NCI-H510A (cell line): ENCODE measurements around the gene IRF6.

Experiments
- DNase-seq: peaks from one replicate; lab custom pipeline; 2025; lab: John Stamatoyannopoulos, UW

Gene IRF6

DNA sequence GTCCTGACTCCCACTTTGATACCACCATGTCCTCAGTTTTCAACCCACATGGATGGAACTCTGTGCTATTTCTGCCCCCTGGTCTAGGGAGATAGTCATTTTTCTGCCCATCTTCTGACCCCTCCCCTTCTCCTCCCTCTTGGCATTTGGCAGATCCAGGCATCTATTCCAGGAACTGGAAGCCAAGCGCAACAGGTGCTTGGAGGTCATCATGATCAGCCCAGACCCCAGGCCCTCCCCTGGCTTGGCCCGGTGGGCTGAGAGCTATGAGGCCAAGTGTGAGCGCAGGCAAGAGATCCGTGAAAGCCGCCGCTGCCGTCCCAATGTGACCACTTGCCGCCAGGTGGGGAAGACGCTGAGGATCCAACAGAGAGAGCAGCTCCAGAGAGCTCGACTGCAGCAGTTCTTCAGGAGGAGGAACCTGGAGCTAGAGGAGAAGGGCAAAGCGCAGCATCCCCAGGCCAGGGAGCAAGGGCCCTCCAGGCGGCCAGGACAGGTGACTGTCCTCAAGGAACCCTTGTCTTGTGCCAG is 46.0 kb downstream of the IRF6 start:
- DNase-seq: no peak

DNA sequence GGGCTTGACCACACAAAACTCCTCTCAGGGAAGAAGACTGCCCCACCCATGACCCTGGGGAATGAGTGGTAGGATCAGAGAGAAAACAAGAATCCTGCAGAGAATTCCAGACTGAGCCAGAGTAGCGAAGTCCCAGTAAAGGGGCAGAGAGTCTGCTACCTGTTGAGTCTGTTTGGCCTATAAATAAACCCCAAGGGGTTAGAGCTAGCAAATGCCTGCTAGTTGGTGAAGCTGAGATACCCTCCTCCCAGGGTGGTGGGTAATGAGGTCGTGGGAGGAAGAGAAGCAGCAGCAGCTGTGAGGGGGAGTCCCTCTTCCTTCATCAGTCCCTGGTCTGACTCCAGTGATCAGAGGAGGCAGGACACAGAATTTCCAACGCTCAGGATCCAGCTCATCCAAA is 47.5 kb downstream of the IRF6 start:
- DNase-seq: no peak

DNA sequence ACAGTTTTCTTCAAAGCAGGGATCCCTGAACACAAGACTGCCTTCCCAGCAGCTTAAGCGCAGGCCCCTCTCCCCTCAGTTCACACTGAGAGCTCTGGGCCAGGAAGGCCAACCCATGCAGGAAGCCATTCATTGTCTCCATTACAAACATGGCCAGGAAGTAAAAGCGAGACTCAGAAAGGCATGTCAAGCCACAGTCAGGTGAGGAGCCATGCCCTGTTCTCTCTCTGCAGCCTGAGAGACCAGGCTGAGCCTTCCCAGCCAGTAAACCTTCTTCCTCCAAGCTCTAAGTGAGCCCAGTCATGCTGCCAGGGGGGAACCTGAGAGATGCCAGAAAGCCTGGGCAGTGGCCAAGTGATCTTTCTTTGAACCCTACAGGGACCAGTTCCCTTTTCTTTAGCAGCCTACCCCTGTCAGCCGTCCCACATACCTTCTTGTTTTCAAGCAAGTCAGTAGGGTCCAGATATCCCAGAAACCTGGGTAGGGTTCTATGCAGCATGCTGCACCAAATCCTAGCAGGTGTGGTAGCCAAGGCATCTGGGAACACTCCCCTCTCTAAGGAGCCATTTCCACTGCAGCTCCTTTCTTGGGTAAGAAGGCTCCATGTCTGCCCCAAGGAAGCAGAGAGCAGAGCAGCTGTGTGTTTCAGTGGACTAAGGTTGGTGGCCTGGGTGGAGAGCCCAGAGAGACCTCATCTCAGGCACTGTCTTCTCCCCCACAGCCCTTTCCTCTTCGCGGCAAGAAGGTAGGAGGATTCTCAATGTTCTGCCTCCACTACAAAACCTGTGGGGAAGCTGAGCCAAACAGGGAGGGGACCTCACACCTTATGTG is 49.1 kb downstream of the IRF6 start:
- no peak for DNase-seq

DNA sequence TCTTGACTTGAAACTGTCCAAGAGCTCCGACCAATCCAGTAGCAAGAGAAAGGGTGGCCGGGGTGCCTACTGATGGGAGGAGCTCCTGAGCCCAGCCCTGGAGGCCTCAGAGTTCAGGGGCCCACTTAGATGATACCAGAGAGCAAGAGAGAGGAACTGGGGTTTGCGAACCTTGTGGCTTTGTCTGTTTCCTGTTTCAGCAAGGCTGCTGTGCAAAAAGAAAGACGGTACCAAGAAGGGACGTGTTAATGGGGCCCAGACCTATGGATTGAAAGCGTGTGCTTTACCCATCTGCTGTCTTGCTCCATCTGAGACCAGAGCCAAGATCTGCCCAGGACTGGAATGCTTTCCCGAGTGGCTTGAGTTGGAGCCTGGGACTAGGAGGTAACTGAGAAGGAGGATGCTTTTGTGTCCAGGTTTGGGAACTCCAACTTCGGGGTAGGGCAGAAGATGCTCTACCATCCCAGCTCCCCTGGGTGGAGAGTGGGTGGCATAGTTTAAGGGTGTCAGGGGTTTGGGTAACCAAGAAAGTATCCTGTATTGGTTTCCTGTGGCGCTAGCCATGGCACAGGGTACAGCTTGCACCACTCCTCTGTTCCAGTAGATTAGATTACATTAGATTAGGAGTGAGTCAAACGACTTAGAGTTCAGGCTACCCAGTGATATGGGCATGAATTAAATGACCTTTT is 49.9 kb downstream of the IRF6 start, which contains the start of gene TRAF3IP3:
TSS of gene TRAF3IP3 (plus strand) at position 128 of the 689 bp plus-strand sequence. CDS start 3,987 bp downstream, outside the sequence.
- DNase-seq: no peak

DNA sequence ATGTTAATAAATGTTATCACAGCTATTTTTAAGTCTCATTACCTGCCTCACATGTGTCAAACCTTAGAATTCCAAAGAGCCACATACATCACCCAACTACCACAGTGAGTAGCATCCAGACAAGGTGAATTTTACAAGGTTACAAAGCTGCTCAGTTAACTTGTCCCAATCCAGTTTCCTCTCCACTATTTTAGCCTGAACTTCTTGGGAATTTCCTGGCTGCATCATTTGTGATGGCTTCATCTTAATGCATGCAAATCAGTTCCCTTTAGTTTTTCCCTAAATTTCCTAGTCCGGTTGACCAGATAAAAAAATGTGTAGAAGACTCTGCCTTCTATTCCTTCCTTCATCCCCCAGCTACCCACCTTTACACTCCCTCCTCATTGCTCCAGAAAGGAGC is 50.7 kb downstream of the IRF6 start:
- DNase-seq: no peak

DNA sequence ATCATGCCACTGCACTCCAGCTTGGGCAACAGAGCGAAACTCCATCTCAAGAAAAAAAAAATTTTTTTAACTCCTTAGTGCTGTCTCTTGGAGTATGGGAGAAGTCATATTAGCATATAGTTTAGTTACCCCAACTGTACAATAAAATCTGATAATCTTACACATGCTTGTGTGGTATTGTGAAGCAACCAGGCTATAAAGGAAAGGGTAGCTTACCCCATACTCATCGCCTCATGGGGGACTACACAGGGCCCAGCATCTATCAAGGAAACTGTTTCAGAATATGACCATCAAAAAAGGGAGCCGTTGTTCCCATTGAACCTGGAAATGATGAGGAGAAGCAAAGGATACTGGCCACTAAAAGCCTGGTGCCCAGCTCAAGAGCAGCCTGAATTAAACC is 53.1 kb downstream of the IRF6 start:
- no peak for DNase-seq

DNA sequence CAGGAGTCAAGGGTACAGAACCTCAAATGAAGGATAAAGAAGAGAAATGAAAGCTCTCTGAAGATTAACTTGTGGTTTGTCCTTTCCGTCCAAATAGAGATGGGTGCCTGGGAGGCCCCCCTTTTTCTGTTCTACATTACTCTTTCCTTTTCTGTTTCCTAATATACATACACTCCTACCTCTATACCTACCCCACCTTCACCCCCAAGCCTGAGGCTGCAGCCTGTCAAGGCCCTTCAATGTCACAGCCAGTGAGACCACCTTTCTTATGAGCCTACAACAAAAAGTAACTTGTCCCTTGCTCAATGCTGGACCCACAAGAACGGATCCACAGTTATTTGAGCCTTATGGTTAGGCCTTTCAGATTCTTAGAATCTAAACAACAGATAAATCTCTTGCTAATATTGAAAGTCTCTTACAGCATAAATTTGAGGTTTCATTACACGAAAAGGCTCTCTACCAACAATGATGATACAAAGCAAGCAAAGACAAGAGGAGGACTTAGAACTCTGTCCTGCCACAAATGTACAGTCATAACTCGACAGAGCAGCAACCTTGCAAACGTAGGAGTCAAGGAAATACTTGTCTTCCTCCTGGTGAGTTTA is 54.2 kb downstream of the IRF6 start:
- DNase-seq: no peak

DNA sequence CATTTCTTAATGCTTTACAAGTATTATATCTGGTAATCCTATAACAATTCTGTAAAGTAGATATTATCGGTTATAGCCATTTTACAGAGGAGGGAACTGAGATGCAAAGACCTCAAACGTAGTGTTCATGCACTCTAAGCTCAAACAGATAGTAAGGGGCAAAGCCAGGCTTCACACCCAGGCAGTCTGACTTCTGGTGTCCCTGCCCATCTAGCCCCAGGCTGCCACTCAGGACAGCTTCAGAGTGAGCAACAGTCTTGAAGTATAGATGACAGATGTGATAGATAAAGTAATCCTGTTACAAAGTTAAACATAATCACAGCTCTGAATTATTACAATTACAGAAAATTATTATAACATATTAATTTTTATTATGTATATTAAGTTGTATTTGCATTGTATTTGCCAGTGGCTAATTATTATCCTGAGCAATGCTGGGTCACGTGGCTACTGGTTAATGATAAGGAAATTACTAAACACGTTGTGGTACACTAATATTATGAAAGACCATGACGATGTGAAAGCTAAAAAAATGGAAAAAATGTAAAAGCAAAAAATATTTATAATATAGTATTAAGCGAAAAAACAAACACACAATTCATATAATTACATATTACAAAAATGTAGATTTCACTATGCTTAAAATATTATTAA is 56.1 kb downstream of the IRF6 start:
- no peak for DNase-seq

DNA sequence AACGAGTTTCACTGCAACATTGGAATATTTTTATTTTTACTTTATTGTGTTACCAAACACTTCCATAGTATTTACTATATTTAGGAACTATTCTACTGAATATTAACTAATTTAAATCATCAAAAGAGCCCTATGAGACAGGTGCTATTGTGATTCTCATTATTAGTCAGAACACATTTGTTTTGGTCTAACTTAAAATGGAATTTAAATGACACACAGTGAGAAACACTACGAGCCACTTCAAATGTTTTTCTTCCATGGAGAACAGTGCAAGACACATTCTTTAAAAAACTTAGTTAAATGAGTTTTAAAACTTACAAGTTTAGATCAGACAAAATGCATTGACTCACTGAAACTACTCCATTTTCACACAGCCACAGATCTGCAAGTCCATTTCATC is 56.7 kb downstream of the IRF6 start:
- DNase-seq: no peak

DNA sequence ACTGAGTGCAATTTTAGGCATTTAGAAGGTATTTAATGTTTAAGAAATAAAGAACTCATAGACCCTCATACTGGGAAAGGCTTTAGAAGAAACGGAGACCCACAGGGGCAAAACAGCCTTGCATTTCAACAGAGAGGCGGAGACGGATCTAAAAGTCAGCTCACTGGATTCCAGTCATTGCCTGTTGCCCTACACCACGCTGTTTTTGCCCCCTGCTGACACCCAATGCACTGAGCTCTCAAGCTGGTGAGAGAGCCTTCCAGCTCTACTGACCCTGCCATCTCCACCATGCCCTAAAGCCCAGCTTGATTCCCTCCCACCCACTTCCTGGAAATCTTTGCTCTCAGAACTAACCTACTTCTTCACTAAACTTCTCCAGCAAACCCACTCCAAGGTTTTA is 57.3 kb downstream of the IRF6 start:
- DNase-seq: no peak

DNA sequence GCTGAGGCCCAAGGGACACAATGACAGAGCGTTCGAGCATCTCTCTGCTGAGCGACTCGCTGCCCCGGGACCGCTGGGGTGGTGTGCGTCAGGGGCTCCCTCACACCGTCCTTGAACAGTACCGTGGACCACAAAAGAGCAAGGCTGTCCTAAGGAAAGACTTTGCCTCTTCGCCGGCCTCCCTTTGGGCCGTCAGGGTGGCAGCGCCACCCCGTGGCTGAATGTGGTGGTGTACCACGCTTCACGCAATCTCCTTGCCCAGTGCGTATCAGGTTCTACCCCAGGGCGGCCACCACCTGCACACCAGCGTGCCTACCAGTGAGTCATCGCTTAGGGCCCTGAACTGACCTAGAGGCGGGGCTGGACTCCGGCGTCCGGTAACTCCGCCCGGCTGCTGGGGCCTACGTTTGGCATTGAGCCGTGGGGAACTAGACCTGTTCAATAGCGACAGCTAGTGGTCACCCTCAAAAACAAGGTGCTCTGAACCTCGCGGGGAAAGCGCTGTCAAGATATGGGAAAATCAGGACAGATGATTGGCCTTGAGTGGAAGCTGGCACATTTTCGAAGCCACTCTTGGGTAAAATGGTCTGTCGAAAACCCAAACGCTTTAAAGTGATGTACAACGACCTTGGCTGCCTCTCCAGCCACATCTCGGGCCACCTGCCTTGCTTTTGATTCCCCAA is 58.2 kb downstream of the IRF6 start:
- DNase-seq: no peak

DNA sequence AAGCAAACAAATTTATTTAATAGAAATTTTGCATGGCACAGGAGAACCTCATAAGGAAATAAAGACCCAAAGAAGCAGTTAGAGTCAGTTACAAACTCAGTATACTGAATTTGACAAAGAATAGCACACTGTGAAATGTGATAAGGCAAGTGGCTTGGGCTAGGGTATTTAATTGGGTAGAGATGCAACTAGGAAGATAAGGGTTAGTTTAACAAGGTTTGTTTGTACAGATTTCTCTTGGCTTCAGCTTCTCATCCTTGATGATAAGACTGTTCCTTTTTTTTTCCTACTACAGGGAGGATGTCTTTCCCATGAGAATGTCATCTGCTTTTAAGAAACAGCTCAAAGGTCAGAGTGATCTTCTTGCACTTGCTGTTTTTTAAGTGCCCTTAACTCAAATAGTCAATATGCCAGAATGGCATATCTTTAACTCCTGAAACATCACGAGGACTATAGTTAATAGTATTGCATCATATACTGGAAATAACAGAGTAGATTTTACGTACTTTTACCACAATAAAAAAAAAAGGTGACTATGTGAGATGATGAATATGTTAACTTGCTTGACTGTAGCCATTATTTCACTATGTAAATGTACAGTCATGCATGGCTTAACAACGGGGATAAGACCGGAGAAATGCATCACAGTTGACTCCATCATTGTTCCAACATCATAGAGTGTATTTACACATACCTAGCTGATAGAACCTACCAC is 59.3 kb downstream of the IRF6 start:
- no peak for DNase-seq

DNA sequence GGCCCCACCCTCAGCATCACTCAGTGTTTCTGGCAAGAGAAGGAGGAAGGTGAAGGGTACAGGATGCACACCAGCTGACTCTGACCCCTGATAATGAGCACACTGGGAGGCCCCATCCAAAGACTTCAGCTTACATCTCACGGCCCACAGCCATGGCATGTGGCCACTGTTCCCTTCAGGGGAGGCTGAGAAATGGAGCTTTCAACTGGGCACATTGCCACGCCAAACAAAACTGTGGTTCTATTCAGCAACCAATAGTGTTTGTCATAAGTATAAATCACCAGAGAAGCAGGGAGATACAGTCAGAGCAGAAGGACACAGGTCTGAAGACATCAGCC is 62.8 kb downstream of the IRF6 start:
- DNase-seq: no peak

DNA sequence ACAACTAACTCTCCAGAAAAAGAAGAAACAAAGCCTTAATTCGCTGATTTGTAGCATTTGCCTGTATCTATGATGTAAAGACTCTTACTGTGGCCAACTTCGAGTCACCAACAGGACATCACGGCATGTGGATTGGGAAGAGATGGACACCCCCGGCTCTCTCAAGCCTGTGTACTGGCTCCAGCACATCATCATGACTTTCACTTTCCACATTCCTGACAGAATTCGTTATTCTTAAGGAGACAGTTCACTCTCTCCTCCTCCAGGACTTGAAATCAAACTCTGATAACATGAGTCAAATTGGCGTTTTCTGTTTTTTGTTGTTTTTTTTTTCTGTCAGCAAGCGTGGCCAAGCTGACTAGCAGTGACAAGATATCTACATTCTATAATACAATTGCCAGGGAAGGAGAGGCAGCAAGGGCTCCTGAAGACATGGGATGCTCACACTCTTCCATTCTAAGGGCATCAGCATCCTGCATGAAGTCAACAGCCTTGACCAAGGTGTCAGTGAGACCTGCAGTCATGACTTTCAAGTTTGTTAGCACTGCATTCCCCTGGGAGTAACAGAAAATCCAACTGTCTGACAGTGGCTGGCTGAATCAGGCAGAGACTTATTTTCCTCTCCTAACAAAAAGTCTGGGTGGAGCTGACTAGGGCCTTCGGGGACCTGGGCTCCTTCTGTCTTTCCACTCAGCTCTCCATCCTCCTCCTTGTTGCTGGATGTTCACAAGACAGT is 63.4 kb downstream of the IRF6 start:
- no peak for DNase-seq

DNA sequence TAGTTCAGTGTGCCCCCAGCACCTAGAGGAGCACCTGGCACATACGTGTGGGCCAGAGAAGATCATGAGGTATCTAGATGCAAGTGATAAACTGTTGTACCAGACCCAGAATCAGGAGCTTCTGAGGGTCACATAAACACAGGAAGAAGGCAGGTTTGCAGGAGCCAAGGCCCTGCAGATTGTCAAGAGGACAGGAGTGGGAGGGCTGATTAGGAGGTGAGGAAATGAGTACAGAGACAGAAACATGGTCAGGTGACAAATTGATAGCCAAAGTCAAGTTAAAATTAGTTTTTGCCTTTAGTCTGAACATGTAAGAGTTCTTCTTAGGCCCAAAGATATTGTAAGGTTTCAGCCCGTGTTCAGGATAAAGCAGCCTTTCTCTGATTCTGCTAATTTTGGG is 64.1 kb downstream of the IRF6 start:
- no peak for DNase-seq

DNA sequence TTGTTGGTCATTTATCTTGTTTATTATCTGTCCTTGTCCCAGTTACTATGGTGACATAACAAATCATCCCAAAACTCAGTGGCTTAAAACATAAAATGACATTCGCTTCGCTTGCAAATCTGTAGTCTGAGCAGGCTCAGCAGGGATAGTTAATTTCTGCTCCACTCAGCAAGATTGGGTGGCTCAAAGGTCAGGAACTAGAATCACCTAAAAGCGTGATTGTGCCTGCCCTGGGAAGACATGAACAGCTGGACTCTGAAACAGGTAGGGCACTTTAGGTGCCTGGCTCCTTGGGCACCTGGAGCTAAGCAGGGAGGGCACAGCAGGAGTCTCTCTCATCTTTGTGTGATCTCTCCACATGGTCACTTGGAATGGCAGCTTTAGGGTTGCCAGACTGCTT is 64.7 kb downstream of the IRF6 start:
- DNase-seq: no peak

DNA sequence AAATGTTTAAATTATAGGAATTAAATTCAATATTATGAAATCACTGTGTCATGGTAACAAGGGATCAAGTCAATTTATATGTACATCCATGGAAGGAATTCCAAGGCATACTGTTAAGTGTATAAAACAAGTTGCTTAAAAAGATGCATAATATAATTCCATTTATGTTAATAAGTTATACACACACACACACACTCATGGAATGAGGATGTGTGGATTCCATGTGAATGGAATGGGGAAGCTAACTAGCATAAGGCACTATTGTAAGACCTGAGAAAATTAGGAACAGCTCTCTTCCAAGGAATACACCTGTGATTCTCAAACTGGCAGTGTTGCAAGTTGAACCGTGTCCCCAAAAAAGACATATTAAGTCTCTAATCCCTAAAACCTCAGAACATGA is 67.7 kb downstream of the IRF6 start:
- no peak for DNase-seq

DNA sequence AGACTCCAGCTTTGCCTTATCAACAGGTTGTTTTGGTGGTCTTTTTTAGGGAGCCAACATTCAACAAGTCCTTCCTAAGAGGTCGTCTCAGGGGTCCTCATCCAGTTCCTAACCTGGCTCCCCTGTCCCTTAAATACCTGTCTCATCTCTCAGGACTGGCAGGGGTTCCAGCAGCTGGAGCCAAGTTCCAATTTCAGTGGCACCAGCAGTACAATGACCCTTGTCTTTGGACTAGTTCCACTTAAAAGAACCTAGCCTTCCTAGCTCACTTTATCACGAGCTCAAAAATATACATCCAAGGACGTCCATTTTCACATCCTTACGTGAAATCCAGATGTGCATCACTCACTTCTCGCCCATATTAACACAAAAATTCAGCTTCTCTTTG is 68.8 kb downstream of the IRF6 start:
- DNase-seq: no peak

DNA sequence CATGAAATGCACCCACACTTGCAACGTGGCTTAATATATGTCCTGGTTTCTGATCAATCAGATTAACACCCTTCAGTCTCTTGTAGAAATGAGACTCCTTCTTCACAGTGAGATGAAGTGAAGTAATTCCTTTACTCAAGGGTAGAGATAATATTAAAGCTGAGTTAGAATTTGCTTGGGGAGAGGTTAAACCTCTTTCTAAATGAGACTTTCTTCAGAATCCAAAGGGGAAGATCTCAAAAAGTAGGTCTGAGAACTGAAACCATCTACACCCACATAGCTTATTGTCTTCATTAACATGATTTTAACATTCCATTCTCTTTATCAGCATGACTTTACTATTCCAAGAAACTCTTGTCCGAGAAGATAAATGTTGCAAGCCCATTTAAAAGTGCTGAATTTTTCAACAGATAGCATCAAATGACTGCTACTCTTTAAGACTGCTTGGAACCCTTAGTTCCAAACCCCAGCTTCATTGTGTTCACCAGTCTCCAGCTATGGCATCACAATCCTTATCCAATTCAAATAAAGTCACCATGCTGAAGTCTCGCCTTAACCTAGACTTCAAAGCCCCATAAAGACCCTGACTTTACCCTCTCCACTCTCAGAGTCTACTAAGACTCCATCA is 69.3 kb downstream of the IRF6 start:
- DNase-seq: no peak
